Globus pallidus (tissue), 1 donor: ENCODE measurements around the gene COL4A2.

Experiments
- DNase-seq: peaks from one replicate; pipeline ENCODE4 v3.0.0-alpha.2; 2015; ENCODE audit warnings: low spot score

The COL4A2 gene

GRCh38 chr13:110322126-110322827 is 15.2 kb downstream of the COL4A2 start:
- DNase-seq, result no peak

- DNase-seq, result no peak
Measured at GRCh38 chr13:110322828-110323171, 15.7 kb downstream of the COL4A2 start.

- no peak for DNase-seq
Measured at GRCh38 chr13:110323172-110323891, 16.2 kb downstream of the COL4A2 start.

GRCh38 chr13:110324026-110324749 is 17.1 kb downstream of the COL4A2 start:
- DNase-seq, result no peak

GRCh38 chr13:110326263-110326904 is 19.3 kb downstream of the COL4A2 start:
- DNase-seq, result no peak

GRCh38 chr13:110327051-110327721 is 20.1 kb downstream of the COL4A2 start:
- no peak for DNase-seq

- no peak for DNase-seq
Measured at GRCh38 chr13:110328573-110328972, 21.5 kb downstream of the COL4A2 start.

GRCh38 chr13:110329258-110329657 is 22.2 kb downstream of the COL4A2 start:
- DNase-seq, result no peak

GRCh38 chr13:110329798-110330461 is 22.8 kb downstream of the COL4A2 start:
- no peak for DNase-seq

GRCh38 chr13:110330491-110331011 is 23.5 kb downstream of the COL4A2 start:
- DNase-seq, result no peak

GRCh38 chr13:110331362-110331761 is 24.3 kb downstream of the COL4A2 start:
- DNase-seq, result no peak

GRCh38 chr13:110332750-110333149 is 25.7 kb downstream of the COL4A2 start:
- no peak for DNase-seq

- DNase-seq, result no peak
Measured at GRCh38 chr13:110333837-110334236, 26.8 kb downstream of the COL4A2 start.

- no peak for DNase-seq
Measured at GRCh38 chr13:110334256-110334655, 27.2 kb downstream of the COL4A2 start.

GRCh38 chr13:110334841-110335490 is 27.9 kb downstream of the COL4A2 start:
- DNase-seq, result no peak

- DNase-seq, result no peak
Measured at GRCh38 chr13:110336108-110336507, 29.0 kb downstream of the COL4A2 start.

- DNase-seq, result no peak
Measured at GRCh38 chr13:110336681-110337080, 29.6 kb downstream of the COL4A2 start.

- DNase-seq, result no peak
Measured at GRCh38 chr13:110337247-110337646, 30.2 kb downstream of the COL4A2 start.

GRCh38 chr13:110338441-110339101 is 31.5 kb downstream of the COL4A2 start:
- peak; percentile 41 for DNase-seq

GRCh38 chr13:110339263-110339662 is 32.2 kb downstream of the COL4A2 start:
- no peak for DNase-seq
